Dedifferentiated amniotic fluid mesenchymal stem cell (primary cell): ENCODE measurements around the gene SMCHD1.
A peak's percentile ranks its signal among the peaks of the same experiment; 100 is the strongest.

Source experiments
- DNase-seq: peaks from one replicate; pipeline ENCODE4 v3.0.0-alpha.2; 2016; ENCODE audit errors: extremely low spot score

Gene SMCHD1

GRCh38 chr18:2655178-2655953 is at the start of gene SMCHD1:
SMCHD1 (plus strand) TSS chr18:2655726; CDS start chr18:2656076, 350 bp downstream.
- peak; percentile 59 for DNase-seq

DNA sequence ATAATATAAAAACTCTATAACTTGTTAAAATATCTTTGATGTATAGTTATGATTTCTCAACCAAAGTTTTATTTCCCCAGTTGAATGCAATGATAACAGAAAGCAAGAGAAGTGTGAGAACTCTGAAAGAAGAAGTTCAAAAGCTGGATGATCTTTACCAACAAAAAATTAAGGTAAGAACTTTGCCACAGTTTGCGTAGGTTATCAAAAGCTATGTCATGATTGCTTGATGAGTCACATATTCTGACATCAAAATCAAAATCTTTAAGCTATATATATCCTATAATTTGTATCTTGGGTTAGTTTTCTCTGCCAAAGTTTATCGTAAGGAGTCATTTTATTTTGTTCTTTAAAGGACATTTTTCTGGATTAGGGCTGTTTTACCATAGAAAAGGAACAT is 49.2 kb upstream of the SMCHD1 start:
- no peak for DNase-seq

- DNase-seq, result no peak
Measured at GRCh38 chr18:2609604-2610003, 45.9 kb upstream of the SMCHD1 start.

GRCh38 chr18:2610549-2610948 is 45.0 kb upstream of the SMCHD1 start:
- no peak for DNase-seq

- DNase-seq, result no peak
Measured at GRCh38 chr18:2612996-2613395, 42.5 kb upstream of the SMCHD1 start.

DNA sequence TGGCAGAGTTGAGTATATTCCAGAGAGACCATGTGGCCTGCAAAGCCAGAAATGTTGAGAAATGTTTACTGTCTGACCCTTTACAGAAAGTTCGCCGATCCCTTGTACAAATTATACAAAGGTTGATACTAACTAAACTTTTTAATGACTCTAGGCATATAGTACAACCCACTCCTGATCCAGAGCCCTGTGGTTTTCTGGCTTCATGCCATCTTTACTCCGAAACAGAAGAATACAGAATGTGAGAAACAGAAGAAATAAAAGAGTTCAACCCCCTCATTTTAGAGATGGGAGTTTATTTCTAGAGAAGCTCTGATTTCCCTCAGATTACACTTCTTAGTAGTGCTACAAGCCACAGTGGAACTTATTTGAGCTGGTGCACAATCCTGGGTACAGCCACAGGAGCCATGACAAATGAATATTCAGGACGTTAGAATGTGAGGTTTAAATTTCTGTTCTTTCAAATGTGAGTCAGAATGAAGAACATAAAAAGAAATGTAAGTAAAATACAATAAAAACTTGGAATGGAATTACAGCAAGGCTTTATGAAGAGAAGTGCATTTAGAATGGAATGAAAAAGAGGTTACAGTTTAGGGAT is 38.0 kb upstream of the SMCHD1 start:
- no peak for DNase-seq

GRCh38 chr18:2618009-2618408 is 37.5 kb upstream of the SMCHD1 start:
- DNase-seq, result no peak

DNA sequence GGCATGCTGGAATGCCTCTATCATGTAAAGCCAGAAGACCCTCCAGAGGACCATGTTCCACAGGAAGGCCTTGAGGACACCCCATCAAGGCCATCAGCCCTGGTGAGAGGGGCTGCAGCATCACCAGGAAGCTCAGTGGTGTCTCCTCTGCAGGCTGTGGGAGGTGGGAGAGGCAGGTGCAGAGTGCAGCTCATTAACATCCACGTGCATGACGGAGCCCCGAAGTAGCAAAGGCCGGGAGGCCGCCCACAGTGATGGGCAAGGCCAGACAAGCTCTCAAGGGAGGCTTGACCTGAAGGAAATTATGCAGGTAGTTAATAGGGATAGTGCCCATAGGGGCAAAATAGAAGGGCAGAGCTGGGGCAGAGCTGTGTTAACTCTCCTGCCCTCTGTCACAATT is 30.3 kb upstream of the SMCHD1 start:
- no peak for DNase-seq

- no peak for DNase-seq
Measured at GRCh38 chr18:2627821-2628276, 27.7 kb upstream of the SMCHD1 start.

DNA sequence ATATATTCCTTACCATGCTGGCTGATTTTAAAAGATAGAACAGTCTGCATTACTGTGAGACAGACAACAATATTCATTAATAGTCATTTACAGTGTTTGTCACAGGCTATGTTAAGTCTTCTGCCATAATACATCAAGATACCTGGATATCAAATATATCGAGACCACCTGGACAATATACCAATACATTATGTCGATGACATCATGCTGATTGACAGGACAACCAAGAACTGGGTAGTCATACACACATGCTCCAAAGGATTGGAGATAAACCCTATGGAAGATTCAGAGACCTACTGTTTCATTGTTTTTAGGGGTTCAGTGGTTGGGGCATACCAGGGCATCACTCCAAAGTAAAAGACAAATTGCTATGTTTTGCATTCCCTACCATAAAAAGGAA is 26.5 kb upstream of the SMCHD1 start:
- no peak for DNase-seq

GRCh38 chr18:2635586-2635985 is 19.9 kb upstream of the SMCHD1 start:
- DNase-seq, result no peak

GRCh38 chr18:2636126-2636631 is 19.3 kb upstream of the SMCHD1 start:
- no peak for DNase-seq

DNA sequence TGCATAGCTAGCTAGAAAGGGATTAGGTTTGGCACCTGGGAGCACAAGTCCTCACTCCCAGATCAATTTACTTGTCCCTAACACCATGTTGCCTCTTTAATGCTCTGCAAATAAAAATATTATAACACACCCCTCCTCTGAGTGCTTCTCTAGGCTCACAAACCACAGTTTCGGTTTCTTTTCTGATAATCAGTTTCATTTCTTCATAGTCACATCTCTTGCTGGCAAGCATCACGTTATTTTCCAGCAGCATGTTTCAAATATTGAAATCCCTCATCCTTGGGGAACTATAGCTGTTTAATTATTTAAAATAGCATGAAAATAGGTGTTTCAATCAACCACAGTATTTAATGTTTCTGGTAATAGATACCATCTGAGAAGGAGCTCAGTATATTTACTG is 13.9 kb upstream of the SMCHD1 start:
- DNase-seq, result no peak

DNA sequence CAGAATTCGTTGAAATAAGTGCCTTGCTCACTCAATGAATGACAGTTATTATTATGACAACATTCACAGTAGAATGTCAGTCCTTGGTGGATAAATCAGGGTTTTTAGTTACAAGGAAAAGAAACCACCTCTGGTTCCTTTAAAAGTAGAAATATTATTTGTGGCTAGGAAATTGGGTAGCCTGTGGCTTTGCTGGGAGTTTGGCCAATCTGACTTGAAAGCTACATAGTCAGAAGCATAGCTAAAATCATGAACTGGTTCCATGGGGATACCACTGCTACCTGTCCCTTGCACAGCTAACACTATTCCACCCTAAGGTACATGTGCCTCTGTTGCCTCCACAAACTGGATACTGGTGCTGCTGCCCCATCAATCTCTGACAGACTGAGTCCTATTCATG is 12.8 kb upstream of the SMCHD1 start:
- DNase-seq, result no peak

- no peak for DNase-seq
Measured at GRCh38 chr18:2644535-2644934, 11.0 kb upstream of the SMCHD1 start.

GRCh38 chr18:2651981-2652380 is 3.5 kb upstream of the SMCHD1 start:
- no peak for DNase-seq

- no peak for DNase-seq
Measured at GRCh38 chr18:2653467-2653866, 2.1 kb upstream of the SMCHD1 start.

DNA sequence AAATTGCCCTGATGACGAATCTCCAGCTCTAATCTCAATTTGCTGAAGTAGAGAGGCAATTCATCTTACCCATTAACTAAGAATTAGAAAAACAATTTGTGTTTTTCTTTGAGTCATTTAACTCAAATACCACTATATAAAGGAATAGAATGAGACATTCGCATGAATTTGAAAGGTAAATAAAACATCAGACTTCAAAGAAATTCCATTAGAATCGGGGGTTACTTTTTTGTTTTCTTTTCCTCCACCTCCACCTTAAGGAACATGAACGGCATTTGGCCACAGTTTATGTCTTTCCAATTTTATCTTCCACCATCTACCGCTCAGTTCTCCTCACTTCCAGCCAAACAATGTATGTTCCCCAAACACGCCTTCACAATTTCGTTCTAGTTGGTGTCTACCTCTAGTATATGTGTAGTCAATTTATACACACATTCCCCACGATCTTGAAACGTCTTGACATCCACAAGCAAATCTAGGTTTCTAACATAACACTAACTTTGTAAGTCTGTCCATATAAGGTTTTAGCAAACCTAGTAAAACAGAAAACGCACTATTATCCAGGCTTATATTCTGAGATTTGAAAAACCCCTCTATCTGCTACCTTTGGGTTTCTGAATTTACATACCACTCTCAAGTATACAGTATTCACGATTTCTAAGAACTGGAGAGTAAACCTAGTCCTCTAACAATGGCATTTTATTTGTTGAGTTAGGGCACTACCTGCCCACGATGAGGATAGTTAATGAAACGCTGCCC is 1.2 kb upstream of the SMCHD1 start:
- DNase-seq, result no peak

GRCh38 chr18:2654928-2655177 is 673 bp upstream of the SMCHD1 start:
- DNase-seq, result no peak

- DNase-seq, result no peak
Measured at GRCh38 chr18:2655954-2656236, 369 bp downstream of the SMCHD1 start.

- DNase-seq, result no peak
Measured at GRCh38 chr18:2656237-2656980, 883 bp downstream of the SMCHD1 start.

- no peak for DNase-seq
Measured at GRCh38 chr18:2656981-2657512, 1.5 kb downstream of the SMCHD1 start.
